ENCODE measurements around the gene TMCC1.

GRCh38 chr3:129831503-129831902, 62.0 kb downstream of the TMCC1 start:
- TF ChIP-seq CTCF (IDR thresholded peaks at IDR 0.05) (no peak), POLR2AphosphoS5 (IDR thresholded peaks at IDR 0.05; ENCODE audit: insufficient read depth in 1 of 2, low read depth in 1 of 2) (no peak), POLR2A (IDR thresholded peaks at IDR 0.05) (no peak)
